PC-9 (cell line): ENCODE results near the gene ELAVL1. TPM values are rescaled to one million over a fixed set of nuclear protein-coding genes. Genes with fewer than 3 reads are reported as not detected.

Experiments used
- BruUV-seq: library from RNA; stranded (reverse); fragments of 400-500 nt; replicated peaks from 2 replicates; lab custom pipeline; 2021; lab: Mats Ljungman, UMichigan
- CTCF ChIA-PET: fragments of 300-600 bp; sonication (Branson Sonifier 250); formaldehyde crosslinking; loops from one replicate; lab custom pipeline; 2022; ENCODE audit warnings: antibody characterized with exemption; lab: Charles Lee
- POLR2A ChIA-PET: fragments of 300-600 bp; sonication (Branson Sonifier 250); formaldehyde crosslinking; loops from one replicate; lab custom pipeline; 2022; ENCODE audit warnings: antibody characterized with exemption; ENCODE audit not compliant: unreplicated experiment; lab: Charles Lee
- DNase-seq, 2 experiments: peaks; one replicate each; pipeline versions ENCODE4 v3.0.0 to v3.0.0-alpha.2; 2015 to 2022; ENCODE audit warnings: mixed read lengths in 1 of 2
- H2AFZ ChIP-seq: fragments of 200-600 bp; sonication (generic); 2 replicates; pipeline ENCODE4 v1.8.1; 2017; ENCODE audit warnings: antibody characterized with exemption
- H3F3A ChIP-seq: fragments of 200-600 bp; sonication (generic); 2 replicates; pipeline ENCODE4 v1.8.1; 2017; ENCODE audit warnings: antibody characterized with exemption, mild to moderate bottlenecking, low read depth; ENCODE audit not compliant: insufficient read depth
- H3K27ac ChIP-seq: fragments of 200-600 bp; sonication (generic); 2 replicates; pipeline ENCODE4 v1.6.1; 2016; ENCODE audit warnings: mixed run types
- H3K27me3 ChIP-seq: fragments of 200-600 bp; sonication (generic); 2 replicates; pipeline ENCODE4 v1.6.1; 2016; ENCODE audit warnings: low read depth, mixed run types; ENCODE audit not compliant: insufficient read depth
- H3K36me3 ChIP-seq: fragments of 200-600 bp; sonication (generic); 2 replicates; pipeline ENCODE4 v1.6.1; 2016; ENCODE audit warnings: low read depth, mixed run types
- H3K4me1 ChIP-seq: fragments of 200-600 bp; sonication (generic); replicated peaks from 2 replicates; pipeline ENCODE4 v1.6.1; 2016; ENCODE audit warnings: mixed run types; ENCODE audit not compliant: insufficient read depth
- H3K4me2 ChIP-seq: fragments of 200-600 bp; sonication (generic); 2 replicates; pipeline ENCODE4 v1.6.1; 2017; ENCODE audit warnings: mixed run types
- H3K4me3 ChIP-seq: fragments of 200-600 bp; sonication (generic); 2 replicates; pipeline ENCODE4 v1.6.1; 2016; ENCODE audit warnings: mixed run types
- H3K79me2 ChIP-seq: fragments of 200-600 bp; sonication (generic); 2 replicates; pipeline ENCODE4 v1.6.1; 2017; ENCODE audit warnings: low read depth, mixed run types
- H3K9me2 ChIP-seq: fragments of 200-600 bp; sonication (generic); 2 replicates; pipeline ENCODE4 v1.8.1; 2017; ENCODE audit warnings: mild to moderate bottlenecking; ENCODE audit not compliant: insufficient read depth
- H3K9me3 ChIP-seq: fragments of 200-600 bp; sonication (generic); 2 replicates; pipeline ENCODE4 v1.8.1; 2016; ENCODE audit warnings: low read depth; ENCODE audit not compliant: insufficient read depth
- H4K20me1 ChIP-seq: fragments of 200-600 bp; sonication (generic); 2 replicates; pipeline ENCODE4 v1.8.1; 2017; ENCODE audit not compliant: insufficient read depth
- CTCF ChIP-seq: fragments of 200-600 bp; sonication (generic); conservative IDR thresholded peaks from 2 replicates; pipeline ENCODE4 v1.6.1; 2017; ENCODE audit warnings: mixed run types, antibody characterized with exemption, mild to moderate bottlenecking, moderate library complexity
- EZH2 ChIP-seq: fragments of 200-600 bp; sonication (generic); IDR thresholded peaks from 2 replicates; pipeline ENCODE4 v1.8.0; 2017; ENCODE audit warnings: antibody characterized with exemption, low read depth
- intact Hi-C: fragments of 100-400 bp; cut with micrococcal nuclease; formaldehyde crosslinking; loops from one replicate; pipeline ENCODE4 v1.10.0; 2022; ENCODE audit not compliant: unreplicated experiment
- total RNA-seq: library from RNA; stranded (reverse); gene quantifications from 2 replicates; pipeline ENCODE4 v1.2.3, GENCODE V29; 2021

Gene ELAVL1
- total RNA-seq, 1 experiment from 2014 or later, result 108 TPM

GRCh38 chr19:7993560-7993959, 11.9 kb downstream of the ELAVL1 start:
- ChIA-PET CTCF (no interaction called here), POLR2A (no interaction called here)
- TF ChIP-seq EZH2 (no peak), CTCF (no peak)
- Histone ChIP-seq H3F3A (peaks cover 33% of the 10 kb centered on the region), H3K4me1 (peaks cover 24% of the 10 kb centered on the region), H3K9me3 (no peaks in the 10 kb centered on the region), H2AFZ (no peak overlapping the region), H4K20me1 (peaks cover 81% of the 10 kb centered on the region), H3K27ac (0 out of 2 replicates have a peak overlapping the region, but pooled peaks have one; percentile 8), H3K27me3 (no peaks in the 10 kb centered on the region), H3K36me3 (peaks cover 15% of the 10 kb centered on the region; the same call in 1 of the 2 replicates), H3K4me2 (no peak overlapping the region), H3K79me2 (peaks cover 77% of the 10 kb centered on the region), H3K9me2 (no peaks in the 10 kb centered on the region), H3K4me3 (no peak overlapping the region)
- no peak for DNase-seq
- intact Hi-C loops, result no loop called here
- no TSS peak for BruUV-seq

- Histone ChIP-seq H3K36me3 (peaks cover 21% of the 10 kb centered on the region), H3K9me2 (no peaks in the 10 kb centered on the region), H3K4me1 (peaks cover 34% of the 10 kb centered on the region), H3F3A (peaks cover 43% of the 10 kb centered on the region), H3K27ac (no peak overlapping the region), H4K20me1 (peaks cover 81% of the 10 kb centered on the region), H3K79me2 (peaks cover 77% of the 10 kb centered on the region), H3K27me3 (no peaks in the 10 kb centered on the region), H3K4me3 (no peak overlapping the region), H3K4me2 (no peak overlapping the region), H2AFZ (no peak overlapping the region), H3K9me3 (no peaks in the 10 kb centered on the region)
- intact Hi-C loops, result no loop called here
- CTCF ChIA-PET, result no interaction called here
- TF ChIP-seq CTCF (no peak), EZH2 (no peak)
- POLR2A ChIA-PET, result interaction anchor here (0.7 kb wide), 1 partner anchor 89 kb away, joined by 4 read pairs; no protein-coding TSS in a partner anchor
- DNase-seq, result peak in 1 of 2 experiments; percentile 39
- BruUV-seq, result no TSS peak
Observed at GRCh38 chr19:7992575-7992974, 12.9 kb downstream of the ELAVL1 start.

- Histone ChIP-seq H2AFZ (no peak overlapping the region), H3K9me2 (no peaks in the 10 kb centered on the region), H3K27me3 (no peaks in the 10 kb centered on the region), H4K20me1 (peaks cover 78% of the 10 kb centered on the region), H3K4me1 (peaks cover 51% of the 10 kb centered on the region), H3K27ac (peak overlapping the region; percentile 52), H3K9me3 (no peaks in the 10 kb centered on the region), H3K4me2 (peak overlapping the region; percentile 35), H3K36me3 (peaks cover 22% of the 10 kb centered on the region), H3K79me2 (peaks cover 74% of the 10 kb centered on the region), H3K4me3 (no peak overlapping the region), H3F3A (peaks cover 47% of the 10 kb centered on the region)
- TF ChIP-seq CTCF (no peak), EZH2 (no peak)
- intact Hi-C loops, result loop anchor here (1.0 kb wide), 1 partner anchor 13 kb away; no protein-coding TSS in a partner anchor
- no TSS peak for BruUV-seq
- CTCF ChIA-PET, result interaction anchor here (0.6 to 1.2 kb wide), 3 partner anchors 46 to 228 kb away, joined by 3 to 4 read pairs (median 3); partner anchors contain the start of gene TIMM44
- POLR2A ChIA-PET, result interaction anchor here (0.7 to 0.8 kb wide), 2 partner anchors 60 to 124 kb away, joined by 4 to 6 read pairs; no protein-coding TSS in a partner anchor
- DNase-seq, result peak; percentile 37 to 81
Observed at GRCh38 chr19:7989071-7989575, 16.3 kb downstream of the ELAVL1 start.
